Small intestine (tissue), 7 donors: ENCODE data around the gene CTSF. TPM values are rescaled to one million over a fixed set of nuclear protein-coding genes. Genes with fewer than 3 reads are reported as not detected.
"Not testable (repeated sequence)": the region's sequence is repeated elsewhere in the genome, so short reads cannot be mapped to it uniquely, and the experiment has no call there.

Experiments
- DNase-seq, 2 donors: peaks; one replicate each; pipeline versions ENCODE4 v3.0.0 to v3.0.0-alpha.2; 2013
- FAIRE-seq: peaks from 2 replicates; lab custom pipeline; 2012; peaks lifted over from hg19 to GRCh38; lab: Jason Lieb, UNC
- H3K27ac ChIP-seq, 3 donors: one replicate each; pipeline ENCODE4 v1.5.1; 2013; ENCODE audit warnings: low read length in 2 of 3, mild to moderate bottlenecking in 2 of 3, control low read depth in 1 of 3, inconsistent platforms in 1 of 3, low read depth in 1 of 3, moderate library complexity in 1 of 3
- H3K27me3 ChIP-seq, 3 donors: one replicate each; pipeline ENCODE4 v1.6.1; 2013; ENCODE audit warnings: low read length in 3 of 3, inconsistent platforms in 1 of 3; ENCODE audit not compliant: control insufficient read depth in 3 of 3, insufficient read depth in 3 of 3
- H3K36me3 ChIP-seq, 3 donors: one replicate each; pipeline ENCODE4 v1.6.1; 2013; ENCODE audit warnings: low read length in 3 of 3, inconsistent platforms in 1 of 3, low read depth in 1 of 3, mild to moderate bottlenecking in 1 of 3, moderate library complexity in 1 of 3; ENCODE audit not compliant: control insufficient read depth in 3 of 3, insufficient read depth in 2 of 3
- H3K4me1 ChIP-seq, 3 donors: one replicate each; pipeline ENCODE4 v1.6.1; 2013; ENCODE audit warnings: low read length in 2 of 3, inconsistent platforms in 1 of 3, low read depth in 1 of 3, mild to moderate bottlenecking in 1 of 3, moderate library complexity in 1 of 3; ENCODE audit not compliant: control insufficient read depth in 3 of 3, insufficient read depth in 2 of 3
- H3K4me3 ChIP-seq, 3 donors: one replicate each; pipeline ENCODE4 v1.5.1; 2013; ENCODE audit warnings: low read length in 3 of 3, control low read depth in 1 of 3, inconsistent platforms in 1 of 3, low read depth in 1 of 3, mild to moderate bottlenecking in 1 of 3, moderate library complexity in 1 of 3
- H3K9me3 ChIP-seq, 2 donors: one replicate each; pipeline ENCODE4 v1.6.1; 2013; ENCODE audit warnings: low read depth in 1 of 2, low read length in 1 of 2; ENCODE audit not compliant: control insufficient read depth in 2 of 2, insufficient read depth in 1 of 2
- WGBS, 3 donors: extraction: QIAGEN DNeasy Blood & Tissue Kit; methylation state at CpG; one replicate each; pipeline ENCODE4 v1.1.7; 2013; 5-methylcytosine and 5-hydroxymethylcytosine counted together
- polyA plus RNA-seq, 4 donors: library from polyadenylated mRNA; stranded (reverse) in 3 of 4; unstranded in 1 of 4; fragments of 200-250 nt in 3 of 4; fragments of 120-200 nt in 1 of 4; gene quantifications; one replicate each; pipeline versions ENCODE4 v1.2.1 to v1.2.3, GENCODE V29; 2013
- donor health status: healthy with polysubstance abuse.
- donor health status: control.
- donor health status: control.
- donor health status: Bipolar disorder and iron deficiency.
- donor health status: healthy.

The CTSF gene
- polyA plus RNA-seq, 4 donors = 0.67 to 21.0 (median 7.8) TPM

GRCh38 chr11:66543263-66544107, 24.9 kb downstream of the CTSF start:
- DNase-seq (peak; percentile 29 to 52), FAIRE-seq (no peak)
- no peaks in the 10 kb centered on the region for H3K9me3 ChIP-seq
- peaks cover 0 to 5% (median 0%) of the 10 kb centered on the region in 3 donors for H3K27me3 ChIP-seq
- no peak overlapping the region for H3K4me3 ChIP-seq
- H3K36me3 ChIP-seq = peaks cover 0 to 38% (median 3%) of the 10 kb centered on the region in 3 donors
- H3K27ac ChIP-seq = peak overlapping the region in 1 of 3 donors; percentile 48
- peaks cover 0 to 16% (median 0%) of the 10 kb centered on the region in 3 donors for H3K4me1 ChIP-seq
- 36 to 80% (median 68%) methylated on average over 26 of the region's 26 CpGs for WGBS, 3 donors

- Histone ChIP-seq H3K9me3 (no peaks in the 10 kb centered on the region), H3K27ac (no peak overlapping the region), H3K27me3 (peaks cover 0 to 4% (median 0%) of the 10 kb centered on the region in 3 donors), H3K4me1 (peaks cover 0 to 16% (median 0%) of the 10 kb centered on the region in 3 donors), H3K4me3 (no peak overlapping the region), H3K36me3 (peaks cover 0 to 40% (median 3%) of the 10 kb centered on the region in 3 donors)
- no peak for DNase-seq
- FAIRE-seq = no peak
- whole genome bisulfite sequencing, 3 donors = 87 to 89% (median 87%) methylated on average over 10 of the region's 10 CpGs
Measured at GRCh38 chr11:66542362-66542761, 26.0 kb downstream of the CTSF start.

GRCh38 chr11:66541892-66542291, 26.5 kb downstream of the CTSF start:
- WGBS, 3 donors = 89 to 93% (median 89%) methylated on average over 4 of the region's 4 CpGs
- DNase-seq = no peak

GRCh38 chr11:66540598-66540997, 27.8 kb downstream of the CTSF start:
- H3K4me1 ChIP-seq, DNase-seq, H3K27me3 ChIP-seq, H3K9me3 ChIP-seq, H3K27ac ChIP-seq, FAIRE-seq, H3K4me3 ChIP-seq: not testable (repeated sequence)
- H3K36me3 ChIP-seq = peaks cover 2 to 54% (median 3%) of the 10 kb centered on the region in 3 donors
- 77 to 92% (median 86%) methylated on average over 6 to 8 of the region's 8 CpGs for WGBS, 3 donors

More at GRCh38 chr11:66541892-66542291, 26.5 kb downstream of the CTSF start:
- H3K36me3 ChIP-seq = peaks cover 2 to 44% (median 3%) of the 10 kb centered on the region in 3 donors
- peaks cover 0 to 14% (median 0%) of the 10 kb centered on the region in 3 donors for H3K4me1 ChIP-seq
- H3K27ac ChIP-seq = no peak overlapping the region
- H3K4me3 ChIP-seq = no peak overlapping the region
- peaks cover 0 to 4% (median 0%) of the 10 kb centered on the region in 3 donors for H3K27me3 ChIP-seq
- H3K9me3 ChIP-seq = no peaks in the 10 kb centered on the region
- no peak for FAIRE-seq

- no peak overlapping the region for H3K27ac ChIP-seq
- no peak overlapping the region for H3K4me3 ChIP-seq
- DNase-seq = no peak
- H3K4me1 ChIP-seq = no peaks in the 10 kb centered on the region
- no peaks in the 10 kb centered on the region for H3K9me3 ChIP-seq
- H3K36me3 ChIP-seq = peaks cover 2 to 59% (median 3%) of the 10 kb centered on the region in 3 donors
- no peak for FAIRE-seq
- H3K27me3 ChIP-seq = no peaks in the 10 kb centered on the region
- WGBS, 3 donors = 89 to 94% (median 92%) methylated on average over 10 of the region's 10 CpGs
Measured at GRCh38 chr11:66539870-66540213, 28.6 kb downstream of the CTSF start.

GRCh38 chr11:66539170-66539869, 29.1 kb downstream of the CTSF start:
- Histone ChIP-seq H3K4me1 (no peaks in the 10 kb centered on the region), H3K27ac (no peak overlapping the region), H3K27me3 (no peaks in the 10 kb centered on the region), H3K36me3 (peaks cover 2 to 60% (median 3%) of the 10 kb centered on the region in 3 donors), H3K9me3 (no peaks in the 10 kb centered on the region), H3K4me3 (no peak overlapping the region)
- FAIRE-seq (no peak), DNase-seq (no peak)
- WGBS, 3 donors = 86 to 92% (median 90%) methylated on average over 13 to 16 of the region's 16 CpGs

- 79 to 82% (median 82%) methylated on average over 6 of the region's 6 CpGs for WGBS, 3 donors
- no peak for DNase-seq
- Histone ChIP-seq H3K4me1 (no peaks in the 10 kb centered on the region), H3K27ac (no peak overlapping the region), H3K27me3 (no peaks in the 10 kb centered on the region), H3K9me3 (no peaks in the 10 kb centered on the region), H3K4me3 (no peak overlapping the region), H3K36me3 (peaks cover 0 to 67% (median 4%) of the 10 kb centered on the region in 3 donors)
- FAIRE-seq = no peak
Measured at GRCh38 chr11:66532784-66533183, 35.6 kb downstream of the CTSF start.

- no peaks in the 10 kb centered on the region for H3K27me3 ChIP-seq
Measured at GRCh38 chr11:66531841-66532240, 36.6 kb downstream of the CTSF start.

More at GRCh38 chr11:66531841-66532240, 36.6 kb downstream of the CTSF start:
- DNase-seq = no peak
- no peak overlapping the region for H3K4me3 ChIP-seq
- no peak overlapping the region for H3K27ac ChIP-seq
- no peak for FAIRE-seq
- H3K36me3 ChIP-seq = peaks cover 0 to 69% (median 2%) of the 10 kb centered on the region in 3 donors
- no peaks in the 10 kb centered on the region for H3K9me3 ChIP-seq
- H3K4me1 ChIP-seq = no peaks in the 10 kb centered on the region
- WGBS, 3 donors = 92 to 95% (median 93%) methylated on average over 11 of the region's 11 CpGs
